NB4 (cell line): Measurements from ENCODE around the gene GNB1.
A peak's percentile ranks its signal among the peaks of the same experiment; 100 is the strongest.

ENCODE experiments used
- DNase-seq: peaks from one replicate; pipeline ENCODE4 v3.0.0; 2010; ENCODE audit warnings: low read depth
- H3K4me3 ChIP-seq: one replicate; pipeline ENCODE4 v1.5.1; 2011; ENCODE audit warnings: mild to moderate bottlenecking, low read depth, low read length, moderate library complexity
- MYC ChIP-seq: IDR thresholded peaks from 2 replicates; pipeline ENCODE4 v1.6.1; 2011; ENCODE audit warnings: low read depth, low read length
- POLR2A ChIP-seq: IDR thresholded peaks from 2 replicates; pipeline ENCODE4 v1.6.1; 2011; ENCODE audit warnings: mild to moderate bottlenecking; ENCODE audit not compliant: insufficient read length; ENCODE audit errors: extremely low read depth
- TF ChIP-seq, protein P1 (sequence below): IDR thresholded peaks from 2 replicates; pipeline ENCODE4 v1.6.1; 2011; ENCODE audit warnings: low read depth, low read length
- TF ChIP-seq, protein P2 (sequence below): IDR thresholded peaks from one replicate; pipeline ENCODE4 v1.5.1; 2012; ENCODE audit warnings: low read depth, low read length

GNB1 gene

DNA sequence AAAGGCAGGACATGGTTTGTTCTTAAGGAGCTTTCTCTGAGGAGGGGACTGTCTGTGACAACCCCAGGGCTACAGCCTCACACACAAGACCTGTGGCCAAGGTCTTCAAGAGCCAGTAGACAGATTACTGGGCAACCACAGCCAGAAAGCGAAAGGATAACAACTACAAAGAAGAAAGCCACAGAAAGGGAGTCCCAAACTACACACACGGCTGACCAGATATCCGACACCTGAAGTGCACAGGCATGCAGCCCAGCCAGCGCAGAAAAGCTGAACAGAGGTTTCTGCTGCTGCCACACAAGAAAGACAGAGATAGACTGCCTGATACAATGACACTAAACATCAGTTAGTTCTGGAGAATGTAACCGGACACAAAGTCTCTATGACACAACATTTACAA lies 91.2 kb downstream of the GNB1 start:
- TF ChIP-seq MYC (no peak), POLR2A (no peak)
- TF ChIP-seq, protein P1, sequence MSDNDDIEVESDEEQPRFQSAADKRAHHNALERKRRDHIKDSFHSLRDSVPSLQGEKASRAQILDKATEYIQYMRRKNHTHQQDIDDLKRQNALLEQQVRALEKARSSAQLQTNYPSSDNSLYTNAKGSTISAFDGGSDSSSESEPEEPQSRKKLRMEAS: no peak
- TF ChIP-seq, protein P2, sequence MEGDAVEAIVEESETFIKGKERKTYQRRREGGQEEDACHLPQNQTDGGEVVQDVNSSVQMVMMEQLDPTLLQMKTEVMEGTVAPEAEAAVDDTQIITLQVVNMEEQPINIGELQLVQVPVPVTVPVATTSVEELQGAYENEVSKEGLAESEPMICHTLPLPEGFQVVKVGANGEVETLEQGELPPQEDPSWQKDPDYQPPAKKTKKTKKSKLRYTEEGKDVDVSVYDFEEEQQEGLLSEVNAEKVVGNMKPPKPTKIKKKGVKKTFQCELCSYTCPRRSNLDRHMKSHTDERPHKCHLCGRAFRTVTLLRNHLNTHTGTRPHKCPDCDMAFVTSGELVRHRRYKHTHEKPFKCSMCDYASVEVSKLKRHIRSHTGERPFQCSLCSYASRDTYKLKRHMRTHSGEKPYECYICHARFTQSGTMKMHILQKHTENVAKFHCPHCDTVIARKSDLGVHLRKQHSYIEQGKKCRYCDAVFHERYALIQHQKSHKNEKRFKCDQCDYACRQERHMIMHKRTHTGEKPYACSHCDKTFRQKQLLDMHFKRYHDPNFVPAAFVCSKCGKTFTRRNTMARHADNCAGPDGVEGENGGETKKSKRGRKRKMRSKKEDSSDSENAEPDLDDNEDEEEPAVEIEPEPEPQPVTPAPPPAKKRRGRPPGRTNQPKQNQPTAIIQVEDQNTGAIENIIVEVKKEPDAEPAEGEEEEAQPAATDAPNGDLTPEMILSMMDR: no peak
- no peak for DNase-seq
- H3K4me3 ChIP-seq: no peak overlapping the region

DNA sequence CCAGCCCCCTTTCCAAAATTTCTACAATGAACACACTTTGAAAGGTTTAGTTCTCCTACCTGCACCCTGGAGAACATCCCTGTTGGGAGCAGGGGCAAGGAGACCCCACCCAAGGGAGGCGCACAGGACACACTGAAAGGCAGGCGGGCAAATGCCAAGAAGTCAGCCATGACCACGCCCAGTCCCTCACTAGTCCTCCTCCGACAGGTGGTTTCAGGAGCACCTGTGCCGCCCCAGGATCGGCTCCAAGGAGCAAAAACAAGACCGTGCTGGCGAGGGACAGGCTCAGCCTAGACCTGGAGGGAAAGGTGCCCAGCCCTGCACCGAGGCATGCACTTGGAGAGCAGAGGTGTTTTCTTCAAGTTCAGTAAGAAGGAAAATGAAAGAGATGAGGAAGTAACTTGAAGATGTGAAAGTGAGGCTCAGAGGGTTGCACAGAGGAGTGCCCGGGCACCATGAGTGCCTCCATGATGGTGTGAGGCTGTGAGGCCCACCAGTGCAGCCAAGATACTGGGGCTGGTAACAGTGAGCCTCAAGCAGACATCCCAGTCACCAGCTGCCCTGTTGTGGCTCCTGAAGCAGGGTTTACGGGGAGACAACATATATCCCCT lies 93.1 kb downstream of the GNB1 start:
- DNase-seq: no peak
- TF ChIP-seq, protein P2: no peak
- TF ChIP-seq MYC (no peak), POLR2A (no peak)
- TF ChIP-seq, protein P1: no peak
- H3K4me3 ChIP-seq: no peak overlapping the region

DNA sequence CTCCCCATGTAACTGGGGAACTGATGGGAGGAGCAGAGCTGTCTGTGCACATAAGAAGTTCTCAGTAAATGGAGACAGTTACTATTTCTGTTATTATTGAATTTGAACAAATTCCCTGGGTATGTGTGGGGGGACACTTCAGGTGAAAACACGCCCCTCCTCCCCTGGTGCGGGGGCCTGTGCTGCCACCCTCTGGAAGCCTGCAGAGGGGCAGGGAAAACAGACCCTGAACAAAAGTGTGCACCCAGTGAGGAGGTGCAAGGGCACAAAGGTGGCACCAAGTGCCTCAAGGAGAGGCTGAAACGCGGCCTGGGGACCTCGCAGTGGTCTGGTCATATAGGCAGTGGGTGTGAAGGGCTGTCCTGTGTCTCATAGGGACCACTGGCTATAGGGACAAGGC lies 94.4 kb downstream of the GNB1 start:
- no peak overlapping the region for H3K4me3 ChIP-seq
- DNase-seq: peak; percentile 30
- TF ChIP-seq, protein P2: peak; percentile 30
- TF ChIP-seq MYC: no peak

DNA sequence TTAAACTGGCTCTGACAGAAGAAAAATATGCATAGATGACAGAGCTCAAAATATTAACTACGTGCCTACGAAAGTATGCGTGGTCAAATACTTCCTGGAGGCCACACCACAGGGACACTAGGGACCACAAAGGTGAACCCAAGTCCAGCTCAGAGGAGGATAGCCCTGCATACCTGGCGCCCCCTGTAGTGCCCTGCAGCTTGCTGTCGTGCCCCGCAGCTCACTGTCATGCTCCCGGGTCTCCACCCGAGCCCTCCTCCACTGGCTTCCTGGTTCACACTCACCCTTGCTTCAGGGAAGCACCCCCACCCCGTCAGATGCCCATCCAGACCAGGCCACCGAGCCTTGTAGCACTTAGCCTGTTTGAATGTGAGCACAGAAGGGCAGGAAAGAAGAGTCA lies 95.9 kb downstream of the GNB1 start:
- DNase-seq: no peak
- TF ChIP-seq, protein P1: no peak
- TF ChIP-seq, protein P2: no peak
- TF ChIP-seq POLR2A (no peak), MYC (no peak)
- H3K4me3 ChIP-seq: no peak overlapping the region

DNA sequence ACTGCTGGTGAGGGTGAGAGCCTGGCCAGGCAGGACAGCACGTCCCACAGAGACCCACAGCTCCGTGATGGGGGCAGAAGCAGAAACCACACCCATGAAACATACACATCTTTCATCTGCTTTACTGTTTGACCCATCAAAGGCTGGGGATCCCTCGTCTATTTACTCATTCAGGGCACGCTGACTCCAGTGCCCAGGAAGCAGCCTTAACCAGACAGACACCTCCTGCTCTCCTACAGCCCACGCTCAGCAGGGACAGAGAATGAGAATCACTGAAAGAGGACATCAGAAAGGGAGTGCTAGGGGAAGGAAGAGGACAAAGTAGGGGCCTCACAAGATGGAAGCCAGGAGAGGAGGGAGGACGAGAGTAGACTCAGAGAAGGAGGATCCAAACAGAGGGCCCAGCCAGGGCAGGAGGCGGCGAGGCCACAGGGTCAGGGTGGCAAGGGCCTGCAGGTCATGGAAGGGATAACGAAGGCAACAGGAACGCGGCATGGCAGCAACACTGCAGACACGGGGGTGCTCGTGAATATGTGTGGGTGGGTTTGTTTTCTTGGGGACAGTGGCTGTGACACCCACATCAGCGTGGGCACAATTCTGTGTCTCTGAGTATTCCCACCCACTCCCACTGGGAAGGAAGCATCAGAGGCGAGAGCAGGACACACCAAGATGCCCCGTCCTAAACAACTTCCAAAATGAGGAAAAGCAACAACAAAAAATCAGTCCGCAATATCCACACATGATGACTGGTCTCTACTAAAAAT lies 97.2 kb downstream of the GNB1 start:
- no peak for DNase-seq
- TF ChIP-seq MYC: no peak
- TF ChIP-seq, protein P2: no peak
- TF ChIP-seq, protein P1: no peak
- TF ChIP-seq POLR2A: no peak
- no peak overlapping the region for H3K4me3 ChIP-seq
